OCI-LY7 (cell line): ENCODE measurements around the gene SRRM1. TPM values are rescaled to one million over a fixed set of nuclear protein-coding genes. Genes with fewer than 3 reads are reported as not detected.

Experiments
- BruUV-seq: library from RNA; stranded (reverse); fragments of 400-500 nt; replicated peaks from 2 replicates; lab custom pipeline; 2021; lab: Mats Ljungman, UMichigan
- CTCF ChIA-PET: fragments of 300-600 bp; sonication (Branson Sonifier 250); formaldehyde crosslinking; loops from one replicate; lab custom pipeline; 2022; ENCODE audit warnings: antibody characterized with exemption; ENCODE audit not compliant: unreplicated experiment; lab: Charles Lee
- POLR2A ChIA-PET: fragments of 300-600 bp; sonication (Branson Sonifier 250); formaldehyde crosslinking; loops from one replicate; lab custom pipeline; 2022; ENCODE audit warnings: antibody characterized with exemption; lab: Charles Lee
- DNase-seq: peaks from one replicate; pipeline ENCODE4 v3.0.0-alpha.2; 2015; ENCODE audit warnings: low spot score
- H2AFZ ChIP-seq: fragments of 200-600 bp; sonication (generic), shearing (Covaris generic); 2 replicates; pipeline ENCODE4 v1.6.1; 2014; ENCODE audit warnings: mild to moderate bottlenecking, antibody characterized with exemption, low read length, moderate library complexity
- H3K27ac ChIP-seq: fragments of 200-600 bp; sonication (generic); 2 replicates; pipeline ENCODE4 v1.5.1; 2014; ENCODE audit warnings: mixed run types, low read depth, mild to moderate bottlenecking, moderate library complexity, low read length, inconsistent platforms; ENCODE audit not compliant: poor library complexity, severe bottlenecking
- H3K36me3 ChIP-seq: fragments of 200-600 bp; sonication (generic); 2 replicates; pipeline ENCODE4 v1.6.1; 2014; ENCODE audit warnings: mild to moderate bottlenecking, antibody characterized with exemption, low read length, moderate library complexity, mixed read lengths; ENCODE audit not compliant: insufficient read depth
- H3K4me1 ChIP-seq: fragments of 200-600 bp; sonication (generic); 2 replicates; pipeline ENCODE4 v1.5.1; 2014; ENCODE audit warnings: mild to moderate bottlenecking, low read length; ENCODE audit not compliant: insufficient read depth, poor library complexity, severe bottlenecking
- H3K4me2 ChIP-seq: fragments of 200-600 bp; sonication (generic); 2 replicates; pipeline ENCODE4 v1.6.1; 2014; ENCODE audit warnings: mild to moderate bottlenecking, low read length
- H3K4me3 ChIP-seq: fragments of 200-600 bp; sonication (generic); 2 replicates; pipeline ENCODE4 v1.5.1; 2014; ENCODE audit warnings: mild to moderate bottlenecking, low read depth, low read length; ENCODE audit not compliant: poor library complexity, severe bottlenecking
- H3K79me2 ChIP-seq: fragments of 200-600 bp; sonication (generic); 2 replicates; pipeline ENCODE4 v1.6.1; 2016; ENCODE audit warnings: low read depth, mild to moderate bottlenecking, low read length, moderate library complexity, mixed read lengths; ENCODE audit not compliant: insufficient read depth
- H3K9me2 ChIP-seq: fragments of 200-600 bp; sonication (generic); 2 replicates; pipeline ENCODE4 v1.6.1; 2016; ENCODE audit warnings: mild to moderate bottlenecking, low read length, mixed read lengths; ENCODE audit not compliant: insufficient read depth
- H3K9me3 ChIP-seq: fragments of 200-600 bp; sonication (generic); 2 replicates; pipeline ENCODE4 v1.6.1; 2014; ENCODE audit warnings: mild to moderate bottlenecking, mixed run types, low read length, mixed read lengths
- H4K20me1 ChIP-seq: fragments of 200-600 bp; sonication (generic); 2 replicates; pipeline ENCODE4 v1.6.1; 2014; ENCODE audit warnings: mild to moderate bottlenecking, antibody characterized with exemption, low read length, moderate library complexity, mixed read lengths; ENCODE audit not compliant: insufficient read depth
- EZH2phosphoT487 ChIP-seq: fragments of 200-600 bp; sonication (generic); IDR thresholded peaks from 2 replicates; pipeline ENCODE4 v1.6.1; 2018; ENCODE audit warnings: low read depth, borderline replicate concordance, mild to moderate bottlenecking, mixed run types, antibody characterized with exemption, low read length, moderate library complexity, mixed read lengths
- intact Hi-C: fragments of 100-400 bp; cut with micrococcal nuclease; formaldehyde crosslinking; loops from one replicate; pipeline ENCODE4 v1.10.0; 2022; ENCODE audit not compliant: unreplicated experiment
- total RNA-seq, 2 experiments: library from RNA; depleted of rRNA in 1 of 2; stranded (reverse); fragments of >200 nt in 1 of 2; shearing (Covaris generic) in 1 of 2; gene quantifications; 2 replicates each; pipeline ENCODE4 v1.2.3, GENCODE V29; 2014 to 2022
- TF ChIP-seq, protein P1 (sequence below): fragments of 200-600 bp; sonication (generic); conservative IDR thresholded peaks from 2 replicates; pipeline ENCODE4 v1.5.1; 2014; ENCODE audit warnings: mild to moderate bottlenecking, antibody characterized with exemption, low read length, moderate library complexity, mixed read lengths

Gene SRRM1
- total RNA-seq, 2 experiments from 2014 or later, result 78.5 to 251 TPM

DNA sequence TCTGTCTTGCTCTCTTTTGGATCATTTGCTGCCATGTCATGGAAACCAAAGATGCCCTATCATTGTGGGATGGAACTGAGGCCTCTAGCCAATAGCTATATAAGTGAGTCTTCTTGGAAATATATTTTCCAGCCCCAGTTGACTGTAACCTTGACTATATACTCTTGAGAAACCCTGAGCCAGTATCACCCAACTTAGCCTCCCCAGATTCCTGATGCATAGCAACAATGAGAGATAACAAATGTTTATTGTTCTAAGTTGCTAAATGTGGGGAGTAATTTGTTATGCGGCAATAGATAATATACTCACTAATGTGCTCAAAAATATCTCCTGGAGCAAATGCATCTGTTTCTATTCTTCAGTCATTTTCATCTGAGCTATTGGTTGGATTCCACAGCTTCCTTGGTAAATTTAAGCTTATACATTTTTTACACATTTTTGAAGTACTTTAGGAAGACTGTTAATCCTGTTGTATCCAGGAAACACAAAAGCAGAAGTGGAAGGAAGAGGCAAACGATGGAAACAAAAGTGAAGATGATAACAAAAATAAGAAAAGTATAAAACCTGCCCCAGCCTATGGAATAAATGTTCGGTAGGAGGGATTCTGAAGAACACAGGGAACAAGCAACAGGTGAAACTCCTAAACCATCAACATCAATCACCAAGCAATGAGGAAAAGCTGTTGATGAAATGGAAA lies 6.3 kb upstream of the SRRM1 start:
- POLR2A ChIA-PET, result no interaction called here
- Histone ChIP-seq H3K4me3 (no peak overlapping the region), H3K9me3 (no peaks in the 10 kb centered on the region), H2AFZ (no peak overlapping the region), H3K79me2 (no peaks in the 10 kb centered on the region), H3K4me2 (no peak overlapping the region), H3K36me3 (no peaks in the 10 kb centered on the region), H3K4me1 (peaks cover 11% of the 10 kb centered on the region), H3K27ac (no peak overlapping the region), H4K20me1 (no peaks in the 10 kb centered on the region), H3K9me2 (no peaks in the 10 kb centered on the region)
- DNase-seq, result no peak
- CTCF ChIA-PET, result no interaction called here
- intact Hi-C loops, result loop anchor here (5.0 kb wide), 2 partner anchors 45 to 220 kb away; partner anchors contain the start of gene NIPAL3
- BruUV-seq, result no TSS peak
- TF ChIP-seq EZH2phosphoT487, result no peak
- TF ChIP-seq, protein P1, sequence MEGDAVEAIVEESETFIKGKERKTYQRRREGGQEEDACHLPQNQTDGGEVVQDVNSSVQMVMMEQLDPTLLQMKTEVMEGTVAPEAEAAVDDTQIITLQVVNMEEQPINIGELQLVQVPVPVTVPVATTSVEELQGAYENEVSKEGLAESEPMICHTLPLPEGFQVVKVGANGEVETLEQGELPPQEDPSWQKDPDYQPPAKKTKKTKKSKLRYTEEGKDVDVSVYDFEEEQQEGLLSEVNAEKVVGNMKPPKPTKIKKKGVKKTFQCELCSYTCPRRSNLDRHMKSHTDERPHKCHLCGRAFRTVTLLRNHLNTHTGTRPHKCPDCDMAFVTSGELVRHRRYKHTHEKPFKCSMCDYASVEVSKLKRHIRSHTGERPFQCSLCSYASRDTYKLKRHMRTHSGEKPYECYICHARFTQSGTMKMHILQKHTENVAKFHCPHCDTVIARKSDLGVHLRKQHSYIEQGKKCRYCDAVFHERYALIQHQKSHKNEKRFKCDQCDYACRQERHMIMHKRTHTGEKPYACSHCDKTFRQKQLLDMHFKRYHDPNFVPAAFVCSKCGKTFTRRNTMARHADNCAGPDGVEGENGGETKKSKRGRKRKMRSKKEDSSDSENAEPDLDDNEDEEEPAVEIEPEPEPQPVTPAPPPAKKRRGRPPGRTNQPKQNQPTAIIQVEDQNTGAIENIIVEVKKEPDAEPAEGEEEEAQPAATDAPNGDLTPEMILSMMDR, result no peak

DNA sequence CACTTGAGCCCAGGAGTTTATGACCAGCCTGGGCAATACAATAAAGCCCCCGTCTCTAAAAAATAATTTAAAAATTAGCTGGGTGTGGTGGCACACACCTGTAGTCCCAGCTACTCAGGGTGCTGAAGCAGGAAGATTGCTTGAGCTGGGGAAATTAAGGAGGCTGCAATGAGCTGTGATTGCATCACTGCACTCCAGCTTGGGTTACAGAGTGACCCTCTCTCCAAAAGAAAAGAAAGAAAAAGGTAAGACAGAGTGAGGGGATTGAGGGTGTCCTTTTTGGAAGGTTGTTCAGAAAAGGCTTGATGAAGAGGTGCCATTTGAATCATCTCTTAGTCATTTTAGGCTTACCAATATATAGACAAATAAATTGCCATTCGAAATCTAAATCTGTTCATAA lies 4.0 kb upstream of the SRRM1 start:
- no TSS peak for BruUV-seq

More for the DNA sequence above, 4.0 kb upstream of the SRRM1 start:
- no peak overlapping the region for H3K27ac ChIP-seq
- peaks cover 7% of the 10 kb centered on the region; the same call in 1 of the 2 replicates for H3K36me3 ChIP-seq
- no peaks in the 10 kb centered on the region for H3K9me3 ChIP-seq
- DNase-seq, result no peak
- peaks cover 2% of the 10 kb centered on the region; the same call in 1 of the 2 replicates for H4K20me1 ChIP-seq
- no peaks in the 10 kb centered on the region for H3K9me2 ChIP-seq
- H3K4me3 ChIP-seq, result no peak overlapping the region
- intact Hi-C loops, result loop anchor here (5.0 kb wide), 2 partner anchors 47 to 222 kb away; partner anchors contain the start of gene NIPAL3
- no peak overlapping the region for H2AFZ ChIP-seq
- ChIA-PET CTCF (no interaction called here), POLR2A (interaction anchor here (0.6 kb wide), 2 partner anchors 137 to 654 kb away, joined by 3 read pairs; partner anchors contain the start of gene RCAN3)
- H3K4me1 ChIP-seq, result peaks cover 12% of the 10 kb centered on the region
- peaks cover 10% of the 10 kb centered on the region for H3K79me2 ChIP-seq
- TF ChIP-seq EZH2phosphoT487, result no peak
- TF ChIP-seq, protein P1, result no peak
- H3K4me2 ChIP-seq, result no peak overlapping the region
